Measurements from ENCODE around the gene COX7B.
"Not testable (repeated sequence)": the region's sequence is repeated elsewhere in the genome, so short reads cannot be mapped to it uniquely, and the experiment has no call there.

The COX7B gene

GRCh38 chrX:77899081-77899828 is at the start of gene COX7B:
Gene COX7B, plus strand, starts transcription at chrX:77899468. Its CDS starts 86 bp downstream, at chrX:77899554.
- TF ChIP-seq JUND (IDR thresholded peaks at IDR 0.05; ENCODE audit: low read depth) = no peak
- in situ Hi-C loops (cut with HindIII; ENCODE audit: low pct_unique_long_range_greater_than_20kb, low sequenced_read_pairs) = no loop called here
- peak; percentile 13 to 95 for DNase-seq (ENCODE audit: low read depth in 1 of 2, low spot score in 1 of 2)

GRCh38 chrX:77875372-77875771 is 23.9 kb upstream of the COX7B start:
- TF ChIP-seq JUND (IDR thresholded peaks at IDR 0.05; ENCODE audit: low read depth) = no peak
- in situ Hi-C loops (cut with HindIII; ENCODE audit: low pct_unique_long_range_greater_than_20kb, low sequenced_read_pairs) = no loop called here
- no peak for DNase-seq (ENCODE audit: low read depth in 1 of 2, low spot score in 1 of 2)

GRCh38 chrX:77881418-77881817 is 17.9 kb upstream of the COX7B start:
- DNase-seq (ENCODE audit: low read depth in 1 of 2, low spot score in 1 of 2); in situ Hi-C loops (cut with HindIII; ENCODE audit: low pct_unique_long_range_greater_than_20kb, low sequenced_read_pairs): not testable (repeated sequence)

GRCh38 chrX:77892887-77893286 is 6.4 kb upstream of the COX7B start:
- no peak for TF ChIP-seq JUND (IDR thresholded peaks at IDR 0.05; ENCODE audit: low read depth)
- in situ Hi-C loops (cut with HindIII; ENCODE audit: low pct_unique_long_range_greater_than_20kb, low sequenced_read_pairs) = no loop called here
- no peak for DNase-seq (ENCODE audit: low read depth in 1 of 2, low spot score in 1 of 2)

- no peak for TF ChIP-seq JUND (IDR thresholded peaks at IDR 0.05; ENCODE audit: low read depth)
- in situ Hi-C loops (cut with HindIII; ENCODE audit: low pct_unique_long_range_greater_than_20kb, low sequenced_read_pairs) = no loop called here
- DNase-seq (ENCODE audit: low read depth in 1 of 2, low spot score in 1 of 2) = no peak
These were observed 5.6 kb upstream of the COX7B start for GRCh38 chrX:77893713-77894112.

- in situ Hi-C loops (cut with HindIII; ENCODE audit: low pct_unique_long_range_greater_than_20kb, low sequenced_read_pairs) = no loop called here
These were observed 4.1 kb upstream of the COX7B start, which contains the start of gene MAGT1 for GRCh38 chrX:77894921-77895886. Gene MAGT1, minus strand, starts transcription at chrX:77895435. Its CDS starts 25 bp downstream, at chrX:77895410.

GRCh38 chrX:77900688-77901087 is 1.4 kb downstream of the COX7B start:
- in situ Hi-C loops (cut with HindIII; ENCODE audit: low pct_unique_long_range_greater_than_20kb, low sequenced_read_pairs) = no loop called here
- TF ChIP-seq JUND (IDR thresholded peaks at IDR 0.05; ENCODE audit: low read depth) = no peak
- DNase-seq (ENCODE audit: low read depth in 1 of 2, low spot score in 1 of 2) = no peak

More at GRCh38 chrX:77894921-77895886, 4.1 kb upstream of the COX7B start, which contains the start of gene MAGT1:
- DNase-seq (ENCODE audit: low read depth in 1 of 2, low spot score in 1 of 2) = peak; percentile 37 to 95
- no peak for TF ChIP-seq JUND (IDR thresholded peaks at IDR 0.05; ENCODE audit: low read depth)

- no peak for TF ChIP-seq JUND (IDR thresholded peaks at IDR 0.05; ENCODE audit: low read depth)
- in situ Hi-C loops (cut with HindIII; ENCODE audit: low pct_unique_long_range_greater_than_20kb, low sequenced_read_pairs) = no loop called here
- DNase-seq (ENCODE audit: low read depth in 1 of 2, low spot score in 1 of 2) = no peak
These were observed 2.2 kb downstream of the COX7B start for GRCh38 chrX:77901506-77901905.

- in situ Hi-C loops (cut with HindIII; ENCODE audit: low pct_unique_long_range_greater_than_20kb, low sequenced_read_pairs) = no loop called here
- peak; percentile 26 to 85 for DNase-seq (ENCODE audit: low read depth in 1 of 2, low spot score in 1 of 2)
- no peak for TF ChIP-seq JUND (IDR thresholded peaks at IDR 0.05; ENCODE audit: low read depth)
These were observed 11.0 kb downstream of the COX7B start, which contains the start of gene ATP7A for GRCh38 chrX:77910108-77910840. Gene ATP7A, plus strand, starts transcription at chrX:77910693. Its CDS starts 60,949 bp downstream, at chrX:77971642.

- in situ Hi-C loops (cut with HindIII; ENCODE audit: low pct_unique_long_range_greater_than_20kb, low sequenced_read_pairs) = no loop called here
- TF ChIP-seq JUND (IDR thresholded peaks at IDR 0.05; ENCODE audit: low read depth) = no peak
- DNase-seq (ENCODE audit: low read depth in 1 of 2, low spot score in 1 of 2) = no peak
These were observed 18.1 kb downstream of the COX7B start for GRCh38 chrX:77917294-77917933.

GRCh38 chrX:77918568-77918967 is 19.3 kb downstream of the COX7B start:
- TF ChIP-seq JUND (IDR thresholded peaks at IDR 0.05; ENCODE audit: low read depth) = no peak
- peak in 1 of 2 experiments; percentile 13 for DNase-seq (ENCODE audit: low read depth in 1 of 2, low spot score in 1 of 2)
- in situ Hi-C loops (cut with HindIII; ENCODE audit: low pct_unique_long_range_greater_than_20kb, low sequenced_read_pairs) = no loop called here

- in situ Hi-C loops (cut with HindIII; ENCODE audit: low pct_unique_long_range_greater_than_20kb, low sequenced_read_pairs); DNase-seq (ENCODE audit: low read depth in 1 of 2, low spot score in 1 of 2): not testable (repeated sequence)
These were observed 20.1 kb downstream of the COX7B start for GRCh38 chrX:77919370-77919769.

Measured in T47D (cell line).